B cell (primary cell): ENCODE measurements around the gene USP9X. TPM values are rescaled to one million over a fixed set of nuclear protein-coding genes. Genes with fewer than 3 reads are reported as not detected.
A peak's percentile ranks its signal among the peaks of the same experiment; 100 is the strongest.

Source experiments
- ATAC-seq: fragments of 200-7000 bp; cut with Tn5 transposase; one replicate; pipeline ENCODE4 v1.10.0; 2021; ENCODE audit warnings: low read depth, mild to moderate bottlenecking, moderate number of reproducible peaks, moderate library complexity
- CTCF ChIA-PET: fragments of 350-600 bp; sonication (Branson Sonifier 250); formaldehyde crosslinking; loops from one replicate; lab custom pipeline; 2021; ENCODE audit warnings: antibody characterized with exemption, inconsistent platforms; lab: Charles Lee
- POLR2A ChIA-PET: fragments of 350-600 bp; sonication (Branson Sonifier 250); formaldehyde crosslinking; loops from one replicate; lab custom pipeline; 2021; ENCODE audit warnings: antibody characterized with exemption; lab: Charles Lee
- DNase-seq: peaks from one replicate; pipeline ENCODE4 v3.0.0; 2013
- H2AFZ ChIP-seq: 2 replicates; pipeline ENCODE4 v1.6.1; 2012; ENCODE audit warnings: mild to moderate bottlenecking, low read depth, low read length; ENCODE audit not compliant: insufficient read depth, poor library complexity, severe bottlenecking
- H3K27ac ChIP-seq, 2 donors: 1 replicate in 1 of 2; 2 replicates in 1 of 2; pipeline ENCODE4 v1.5.1; 2012 to 2013; ENCODE audit warnings: low read length in 2 of 2, mild to moderate bottlenecking in 2 of 2, moderate library complexity in 1 of 2
- H3K27me3 ChIP-seq, 4 experiments: fragments of 200-600 bp in 1 of 4; sonication (generic) in 1 of 4; replicated peaks in 1 of 4; 1 replicate in 2 of 4; 2 replicates in 2 of 4; pipeline versions ENCODE4 v1.6.1 to v1.7.0; 2013 to 2016; ENCODE audit warnings: low read length in 3 of 4, mild to moderate bottlenecking in 2 of 4, mixed read lengths in 1 of 4, moderate library complexity in 1 of 4; ENCODE audit not compliant: insufficient read depth in 4 of 4, control insufficient read depth in 3 of 4; ENCODE audit errors: control extremely low read depth in 1 of 4
- H3K36me3 ChIP-seq, 2 experiments: replicated peaks in 1 of 2; 1 replicate in 1 of 2; 2 replicates in 1 of 2; pipeline versions ENCODE4 v1.6.1 to v1.7.1; 2013; ENCODE audit warnings: low read length in 1 of 2; ENCODE audit not compliant: insufficient read depth in 2 of 2, control insufficient read depth in 1 of 2; ENCODE audit errors: control extremely low read depth in 1 of 2, extremely low read depth in 1 of 2
- H3K4me1 ChIP-seq, 2 donors: fragments of 200-600 bp in 1 of 2; sonication (generic) in 1 of 2; 1 replicate in 1 of 2; 2 replicates in 1 of 2; pipeline versions ENCODE4 v1.5.1 to v1.6.1; 2013 to 2017; ENCODE audit warnings: low read length in 2 of 2; ENCODE audit not compliant: control insufficient read depth in 2 of 2, insufficient read depth in 2 of 2
- H3K4me2 ChIP-seq: replicated peaks from 2 replicates; pipeline ENCODE3; 2012; ENCODE audit warnings: mild to moderate bottlenecking, low read depth, low read length; ENCODE audit not compliant: poor library complexity, severe bottlenecking
- H3K4me3 ChIP-seq, 5 experiments: fragments of 200-600 bp in 1 of 5; sonication (generic) in 1 of 5; 1 replicate in 3 of 5; 2 replicates in 2 of 5; pipeline versions ENCODE4 v1.5.1 to v1.7.0; 2011 to 2016; ENCODE audit warnings: low read length in 4 of 5, mild to moderate bottlenecking in 4 of 5, low read depth in 2 of 5, control low read depth in 1 of 5, moderate library complexity in 1 of 5; ENCODE audit not compliant: insufficient read depth in 1 of 5; ENCODE audit errors: control extremely low read depth in 1 of 5, extremely low read depth in 1 of 5
- H3K79me2 ChIP-seq: fragments of 200-600 bp; sonication (generic); one replicate; pipeline ENCODE4 v1.6.0; 2016; ENCODE audit warnings: low read length; ENCODE audit not compliant: control insufficient read depth, insufficient read depth
- H3K9ac ChIP-seq: fragments of 200-600 bp; sonication (generic); 2 replicates; pipeline ENCODE4 v1.6.1; 2017; ENCODE audit warnings: mild to moderate bottlenecking, low read length, moderate library complexity
- H3K9me3 ChIP-seq, 3 donors: one replicate each; pipeline versions ENCODE4 v1.6.1 to v1.7.1; 2013; ENCODE audit warnings: low read length in 2 of 3; ENCODE audit not compliant: control insufficient read depth in 2 of 3, insufficient read depth in 1 of 3; ENCODE audit errors: control extremely low read depth in 1 of 3
- H4K20me1 ChIP-seq: 2 replicates; pipeline ENCODE4 v1.6.0; 2012; ENCODE audit warnings: mild to moderate bottlenecking, low read length; ENCODE audit not compliant: insufficient read depth, control insufficient read depth, poor library complexity, severe bottlenecking
- H3K27ac Mint-ChIP-seq: one replicate; pipeline ENCODE4 v1.8.0; 2021; ENCODE audit warnings: mixed read lengths
- H3K27me3 Mint-ChIP-seq: one replicate; pipeline ENCODE4 v1.8.0; 2021; ENCODE audit warnings: mixed read lengths
- H3K4me1 Mint-ChIP-seq: one replicate; pipeline ENCODE4 v1.8.0; 2021; ENCODE audit warnings: mixed read lengths
- H3K4me3 Mint-ChIP-seq: one replicate; pipeline ENCODE4 v1.8.0; 2021; ENCODE audit warnings: mixed read lengths
- H3K9me3 Mint-ChIP-seq: one replicate; pipeline ENCODE4 v1.8.0; 2022; ENCODE audit warnings: mixed read lengths; ENCODE audit not compliant: insufficient read depth
- CTCF ChIP-seq: fragments of 200-600 bp; IDR thresholded peaks from one replicate; pipeline ENCODE4 v1.8.0; 2022; ENCODE audit warnings: antibody characterized with exemption, mild to moderate bottlenecking
- EZH2 ChIP-seq: IDR thresholded peaks from 2 replicates; pipeline ENCODE4 v1.6.1; 2012; ENCODE audit warnings: borderline replicate concordance, low read depth, mild to moderate bottlenecking, moderate library complexity, low read length; ENCODE audit not compliant: insufficient read depth, poor library complexity, severe bottlenecking
- WGBS: methylation state at CpG from one replicate; pipeline ENCODE4 v1.1.5; 2013; ENCODE audit warnings: missing lambda C conversion rate; ENCODE audit not compliant: insufficient coverage; 5-methylcytosine and 5-hydroxymethylcytosine counted together
- intact Hi-C: fragments of 100-400 bp; cut with micrococcal nuclease; formaldehyde crosslinking; loops from one replicate; pipeline ENCODE4 v1.10.0; 2022
- polyA plus RNA-seq: library from polyadenylated mRNA; depleted of rRNA; stranded (reverse); fragments of >200 nt; gene quantifications from 2 replicates; pipeline ENCODE4 v1.2.3, GENCODE V29; 2012
- total RNA-seq, 2 donors: library from RNA; stranded (reverse); fragments of 120-200 nt in 1 of 2; gene quantifications; 1 replicate in 1 of 2; 2 replicates in 1 of 2; pipeline versions ENCODE4 v1.2.3 to v1.2.4, GENCODE V29; 2013 to 2022

USP9X gene
- total and polyA plus RNA-seq, 2 donors (not counting 1 experiment from before 2014, with no cell fraction given) = 9.6 to 87.6 TPM

- TF ChIP-seq EZH2 (no peak), CTCF (no peak)
- DNase-seq = no peak
- ChIA-PET CTCF (no interaction called here), POLR2A (no interaction called here)
- H3K79me2 ChIP-seq = peaks cover 98% of the 10 kb centered on the region
- peaks cover 57% of the 10 kb centered on the region for H3K4me1 Mint-ChIP-seq
- no peak overlapping the region for H3K27ac ChIP-seq
- H3K9ac ChIP-seq = no peak overlapping the region
- no peaks in the 10 kb centered on the region for H3K27me3 Mint-ChIP-seq
- no peaks in the 10 kb centered on the region for H3K27me3 ChIP-seq
- H3K27ac Mint-ChIP-seq = no peak overlapping the region
- H3K9me3 ChIP-seq = no peaks in the 10 kb centered on the region
- H3K9me3 Mint-ChIP-seq = no peaks in the 10 kb centered on the region
- H4K20me1 ChIP-seq = peaks cover 98% of the 10 kb centered on the region
- H3K4me2 ChIP-seq = no peak overlapping the region
- intact Hi-C loops = no loop called here
- H3K4me1 ChIP-seq = peaks cover 18 to 26% of the 10 kb centered on the region in 2 donors
- H3K36me3 ChIP-seq = no peaks in the 10 kb centered on the region
- no peak overlapping the region for H3K4me3 Mint-ChIP-seq
- no peak overlapping the region for H2AFZ ChIP-seq
- no peak for ATAC-seq
- no peak overlapping the region for H3K4me3 ChIP-seq
Measured at GRCh38 chrX:41097326-41097725, 12.1 kb downstream of the USP9X start.

GRCh38 chrX:41100200-41100599 is 15.0 kb downstream of the USP9X start:
- no peak overlapping the region for H3K4me3 ChIP-seq
- H3K27ac Mint-ChIP-seq = peak overlapping the region; percentile 32
- H3K36me3 ChIP-seq = no peaks in the 10 kb centered on the region
- H2AFZ ChIP-seq = no peak overlapping the region
- WGBS = no CpG with 5 or more reads among the region's 3 CpGs
- peaks cover 13 to 29% of the 10 kb centered on the region in 2 donors for H3K4me1 ChIP-seq
- no peaks in the 10 kb centered on the region for H3K27me3 ChIP-seq
- no peaks in the 10 kb centered on the region for H3K27me3 Mint-ChIP-seq
- peaks cover 98% of the 10 kb centered on the region for H3K79me2 ChIP-seq
- no peak overlapping the region for H3K27ac ChIP-seq
- no peak overlapping the region for H3K9ac ChIP-seq
- no peak for TF ChIP-seq CTCF
- no peak for TF ChIP-seq EZH2
- ChIA-PET CTCF (interaction anchor here (0.6 to 2.7 kb wide), 2 partner anchors 15 to 52 kb away, joined by 3 to 7 read pairs; no protein-coding TSS in a partner anchor), POLR2A (no interaction called here)
- H3K9me3 Mint-ChIP-seq = no peaks in the 10 kb centered on the region
- ATAC-seq = no peak
- peaks cover 56% of the 10 kb centered on the region for H3K4me1 Mint-ChIP-seq
- H3K9me3 ChIP-seq = no peaks in the 10 kb centered on the region
- peaks cover 97% of the 10 kb centered on the region for H4K20me1 ChIP-seq
- H3K4me2 ChIP-seq = no peak overlapping the region
- intact Hi-C loops = no loop called here
- no peak overlapping the region for H3K4me3 Mint-ChIP-seq
- no peak for DNase-seq
